GM06990 (cell line): Measurements from ENCODE around the gene PSMA4.

Source experiments
- DNase-seq: peaks from one replicate; pipeline ENCODE4 v3.0.0-alpha.2; 2011; ENCODE audit not compliant: insufficient read length; ENCODE audit errors: extremely low read depth
- H3K27me3 ChIP-seq: replicated peaks from 2 replicates; pipeline ENCODE4 v1.6.0; 2011; ENCODE audit warnings: low read length; ENCODE audit not compliant: control insufficient read depth, insufficient read depth
- H3K36me3 ChIP-seq: 2 replicates; pipeline ENCODE4 v1.5.1; 2011; ENCODE audit warnings: low read length; ENCODE audit not compliant: control insufficient read depth, insufficient read depth
- H3K4me3 ChIP-seq: replicated peaks from 2 replicates; pipeline ENCODE4 v1.5.1; 2011; ENCODE audit warnings: low read depth, mild to moderate bottlenecking, control low read depth, low read length
- TF ChIP-seq, protein P1 (sequence below): IDR thresholded peaks from 2 replicates; pipeline ENCODE4 v1.5.1; 2011; ENCODE audit warnings: low read length, control low read depth, mild to moderate bottlenecking, inconsistent platforms; ENCODE audit not compliant: insufficient read depth, poor library complexity, severe bottlenecking

The PSMA4 gene

DNA sequence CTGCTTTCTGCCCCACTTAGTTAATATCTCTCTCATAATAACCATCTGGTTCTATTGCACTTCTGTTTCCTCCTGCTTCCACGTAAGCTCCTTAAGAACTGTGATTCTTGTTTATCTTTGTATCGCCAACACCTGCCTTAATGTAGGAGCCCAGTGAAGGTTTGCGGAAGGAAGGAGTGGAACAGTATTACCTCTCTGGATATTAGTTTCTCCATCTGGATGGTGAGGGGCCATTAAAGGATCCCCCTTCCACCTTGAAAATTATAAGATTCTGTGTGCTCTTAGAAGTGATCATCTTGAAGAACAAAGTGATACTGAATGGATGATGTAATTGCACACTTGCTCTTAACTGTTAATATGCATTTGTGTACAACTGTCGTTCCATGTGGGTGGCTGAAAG, 27.3 kb downstream of the PSMA4 start:
- Histone ChIP-seq H3K4me3 (peak overlapping the region; percentile 41), H3K27me3 (no peaks in the 10 kb centered on the region), H3K36me3 (no peaks in the 10 kb centered on the region)
- DNase-seq = no peak
- TF ChIP-seq, protein P1, sequence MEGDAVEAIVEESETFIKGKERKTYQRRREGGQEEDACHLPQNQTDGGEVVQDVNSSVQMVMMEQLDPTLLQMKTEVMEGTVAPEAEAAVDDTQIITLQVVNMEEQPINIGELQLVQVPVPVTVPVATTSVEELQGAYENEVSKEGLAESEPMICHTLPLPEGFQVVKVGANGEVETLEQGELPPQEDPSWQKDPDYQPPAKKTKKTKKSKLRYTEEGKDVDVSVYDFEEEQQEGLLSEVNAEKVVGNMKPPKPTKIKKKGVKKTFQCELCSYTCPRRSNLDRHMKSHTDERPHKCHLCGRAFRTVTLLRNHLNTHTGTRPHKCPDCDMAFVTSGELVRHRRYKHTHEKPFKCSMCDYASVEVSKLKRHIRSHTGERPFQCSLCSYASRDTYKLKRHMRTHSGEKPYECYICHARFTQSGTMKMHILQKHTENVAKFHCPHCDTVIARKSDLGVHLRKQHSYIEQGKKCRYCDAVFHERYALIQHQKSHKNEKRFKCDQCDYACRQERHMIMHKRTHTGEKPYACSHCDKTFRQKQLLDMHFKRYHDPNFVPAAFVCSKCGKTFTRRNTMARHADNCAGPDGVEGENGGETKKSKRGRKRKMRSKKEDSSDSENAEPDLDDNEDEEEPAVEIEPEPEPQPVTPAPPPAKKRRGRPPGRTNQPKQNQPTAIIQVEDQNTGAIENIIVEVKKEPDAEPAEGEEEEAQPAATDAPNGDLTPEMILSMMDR = no peak

DNA sequence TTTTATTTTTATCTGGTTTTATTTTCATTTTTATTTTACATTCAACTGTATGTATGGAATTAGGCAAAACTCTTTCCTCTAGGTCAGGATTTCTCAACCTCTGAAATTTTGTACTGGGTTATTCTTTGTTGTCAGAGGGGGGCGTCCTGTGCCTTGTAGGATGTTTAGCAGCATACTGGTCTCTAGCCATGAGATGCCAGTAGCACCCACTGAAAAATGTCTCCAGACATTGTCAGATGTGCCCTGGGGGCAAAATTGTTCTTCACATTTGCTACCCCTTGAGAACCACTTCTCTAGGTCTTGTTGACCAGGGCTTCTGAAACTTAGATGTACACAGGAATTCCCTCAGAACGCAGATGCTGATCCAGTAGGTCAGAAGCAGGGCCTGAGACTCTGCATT, 30.5 kb downstream of the PSMA4 start:
- Histone ChIP-seq H3K4me3 (no peak overlapping the region), H3K36me3 (no peaks in the 10 kb centered on the region), H3K27me3 (no peaks in the 10 kb centered on the region)
- no peak for DNase-seq
- TF ChIP-seq, protein P1 = peak; percentile 11

DNA sequence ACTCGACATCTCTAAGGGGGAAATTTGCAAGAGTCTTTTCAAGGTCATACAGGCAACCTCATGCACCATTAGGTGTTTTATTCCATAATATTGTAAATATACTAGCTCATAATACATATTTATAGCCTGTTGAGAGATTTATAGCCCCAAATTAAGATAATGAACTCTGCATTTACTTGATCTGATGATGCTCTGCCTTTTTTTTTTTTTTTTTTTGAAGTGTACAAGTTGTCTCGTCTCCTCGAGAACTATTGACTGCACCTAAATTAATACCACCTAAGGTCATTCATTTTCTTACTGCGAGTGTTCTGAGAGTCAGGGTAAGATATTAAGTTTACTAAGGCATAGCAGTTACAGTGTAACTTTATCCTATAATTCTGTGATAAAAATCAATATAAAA, 31.1 kb downstream of the PSMA4 start:
- Histone ChIP-seq H3K27me3 (no peaks in the 10 kb centered on the region), H3K4me3 (no peak overlapping the region), H3K36me3 (no peaks in the 10 kb centered on the region)
- TF ChIP-seq, protein P1 = no peak
- DNase-seq = no peak

DNA sequence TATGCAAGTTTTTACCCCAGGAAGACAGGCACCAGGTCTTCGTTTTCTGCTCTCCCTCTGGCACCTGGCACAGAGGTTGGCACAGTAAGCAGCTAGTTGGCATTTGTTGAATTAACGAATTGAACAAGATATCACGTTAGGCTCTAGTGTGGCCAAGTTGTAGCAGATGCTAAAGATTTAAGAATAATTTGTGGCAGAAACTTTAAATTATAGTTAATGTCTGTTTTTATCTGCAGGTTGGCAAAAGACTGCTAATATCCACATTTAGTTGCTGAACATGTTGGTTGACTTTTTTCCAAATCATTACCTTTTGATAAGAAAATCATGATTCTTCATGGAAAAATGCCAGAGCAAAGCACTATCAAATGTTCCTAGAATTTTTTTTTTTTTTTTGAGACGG, 33.2 kb downstream of the PSMA4 start:
- no peak for DNase-seq
- Histone ChIP-seq H3K27me3 (no peaks in the 10 kb centered on the region), H3K4me3 (no peak overlapping the region), H3K36me3 (no peaks in the 10 kb centered on the region)
- TF ChIP-seq, protein P1 = no peak

DNA sequence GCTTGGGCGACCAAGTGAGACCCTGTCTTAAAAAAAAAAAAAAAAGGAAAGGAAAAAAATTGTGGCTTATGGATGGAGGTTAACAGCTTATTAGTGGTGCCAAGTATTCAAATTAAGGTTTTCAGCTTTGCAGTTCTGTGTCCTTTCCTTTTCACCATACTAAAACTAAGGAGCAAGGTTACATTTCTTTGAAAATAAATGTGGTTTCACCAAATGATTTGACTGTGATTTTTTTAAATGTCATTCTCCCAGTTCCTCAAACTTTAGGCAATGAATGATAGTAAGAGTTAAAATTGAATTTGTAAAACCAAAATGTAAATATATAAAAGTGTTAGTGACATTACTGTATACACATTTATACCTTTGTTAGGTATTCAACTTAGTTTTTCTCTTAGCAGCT, 34.7 kb downstream of the PSMA4 start:
- TF ChIP-seq, protein P1 = no peak

DNA sequence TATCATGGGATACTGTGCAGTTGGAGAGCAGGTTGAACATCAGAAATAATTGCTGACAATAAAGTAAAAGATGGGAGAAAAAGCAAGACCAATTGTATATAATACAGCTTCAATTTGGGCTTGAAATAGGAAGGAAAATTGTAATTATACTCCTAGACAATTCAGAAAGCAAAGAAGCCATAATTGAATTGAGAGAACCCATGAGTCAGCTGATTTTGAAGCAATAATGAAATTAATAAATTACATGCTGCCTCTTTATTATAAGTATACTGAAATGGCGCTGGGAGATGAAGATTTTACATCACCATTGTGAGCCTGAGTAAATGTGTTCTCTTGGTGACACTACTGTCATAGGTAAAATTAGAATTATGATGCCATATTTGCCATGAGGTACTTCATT, 57.3 kb downstream of the PSMA4 start:
- H3K4me3 ChIP-seq = no peak overlapping the region
- no peak for DNase-seq
- H3K36me3 ChIP-seq = no peaks in the 10 kb centered on the region
- TF ChIP-seq, protein P1 = no peak
- H3K27me3 ChIP-seq = no peaks in the 10 kb centered on the region

More for the DNA sequence above, 34.7 kb downstream of the PSMA4 start:
- Histone ChIP-seq H3K4me3 (no peak overlapping the region), H3K36me3 (no peaks in the 10 kb centered on the region), H3K27me3 (no peaks in the 10 kb centered on the region)
- DNase-seq = no peak
